IPS-NIHi7 (cell line): ENCODE measurements around the gene GRM8.
"Not testable (repeated sequence)": the region's sequence is repeated elsewhere in the genome, so short reads cannot be mapped to it uniquely, and the experiment has no call there.

ENCODE experiments used
- DNase-seq: peaks from one replicate; pipeline ENCODE4 v3.0.0; 2012; ENCODE audit warnings: mixed read lengths; ENCODE audit errors: extremely low spot score

The GRM8 gene

DNA sequence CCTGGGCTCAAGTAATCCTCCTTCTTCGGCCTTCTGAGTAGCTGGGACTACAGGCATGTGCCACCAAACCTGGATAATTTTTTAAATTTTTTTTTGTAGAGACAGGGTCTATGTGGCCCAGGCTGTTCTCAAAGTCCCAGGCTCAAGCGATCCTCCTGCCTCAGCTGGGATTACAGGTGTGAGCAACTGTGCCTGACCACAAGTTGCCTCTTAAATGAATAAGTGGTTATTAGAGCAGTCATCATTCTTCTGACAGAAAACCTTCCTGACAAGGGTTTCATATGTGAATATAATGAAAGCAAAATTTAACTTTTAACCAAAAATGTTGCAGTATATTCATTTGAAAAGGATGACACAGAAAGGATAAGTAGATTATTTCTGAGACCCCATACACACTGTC, 532.5 kb downstream of the GRM8 start:
- DNase-seq = no peak

DNA sequence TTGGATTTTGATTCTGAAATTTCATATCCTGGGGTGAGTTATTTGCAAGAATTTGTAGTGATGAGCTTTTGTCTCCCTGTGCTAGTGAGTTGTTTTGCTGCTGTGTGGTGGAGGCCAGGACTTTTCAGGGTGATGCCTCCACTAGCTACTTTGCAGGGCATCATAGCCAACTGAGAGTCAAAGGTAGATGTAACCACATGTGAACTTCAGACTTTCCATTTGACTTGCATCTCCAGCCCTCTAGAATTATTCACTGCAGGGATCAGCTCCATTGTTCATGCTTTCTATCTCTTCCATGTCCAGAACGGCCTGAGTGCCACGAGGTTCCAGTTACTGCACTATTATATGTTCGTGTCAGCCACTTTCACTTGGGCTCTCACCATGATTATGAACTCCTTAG, 534.3 kb downstream of the GRM8 start:
- DNase-seq = no peak

DNA sequence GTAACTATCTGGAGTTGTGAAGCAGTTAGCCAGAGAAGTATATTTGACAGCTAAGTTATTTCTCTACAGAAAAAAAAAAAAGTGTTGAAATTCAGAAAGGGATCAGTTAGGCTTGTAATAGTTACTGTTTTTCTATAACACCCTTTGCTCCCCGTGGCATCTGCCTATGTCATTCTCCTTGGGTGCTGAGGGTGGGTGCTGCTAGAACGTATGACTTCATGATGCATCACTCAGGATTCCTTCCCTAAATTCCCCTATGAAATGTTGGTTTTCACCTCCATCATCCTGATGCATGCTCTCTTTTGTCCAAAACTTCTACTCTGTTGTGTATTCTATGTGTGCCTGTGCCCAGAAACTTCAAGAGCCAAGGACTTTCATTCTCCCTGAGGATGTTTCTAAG, 536.4 kb downstream of the GRM8 start:
- no peak for DNase-seq

DNA sequence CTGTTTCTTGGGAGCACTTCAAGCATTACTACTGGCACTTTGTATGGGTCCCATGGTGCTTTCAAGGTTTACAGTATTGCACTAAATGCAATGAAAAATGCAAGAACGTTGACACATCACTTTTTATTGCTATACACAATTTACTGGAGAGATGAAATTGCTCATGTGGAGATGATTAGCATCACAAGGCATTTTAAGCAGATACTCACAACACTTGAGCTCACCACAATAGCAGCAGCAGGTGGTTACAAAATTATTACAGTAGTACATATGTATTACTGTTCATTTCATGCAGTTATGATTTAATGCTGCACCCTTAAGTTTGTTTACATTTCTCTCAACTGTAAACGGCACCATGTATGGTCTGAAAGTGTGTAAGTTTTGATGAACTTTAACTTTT, 537.7 kb downstream of the GRM8 start:
- no peak for DNase-seq

DNA sequence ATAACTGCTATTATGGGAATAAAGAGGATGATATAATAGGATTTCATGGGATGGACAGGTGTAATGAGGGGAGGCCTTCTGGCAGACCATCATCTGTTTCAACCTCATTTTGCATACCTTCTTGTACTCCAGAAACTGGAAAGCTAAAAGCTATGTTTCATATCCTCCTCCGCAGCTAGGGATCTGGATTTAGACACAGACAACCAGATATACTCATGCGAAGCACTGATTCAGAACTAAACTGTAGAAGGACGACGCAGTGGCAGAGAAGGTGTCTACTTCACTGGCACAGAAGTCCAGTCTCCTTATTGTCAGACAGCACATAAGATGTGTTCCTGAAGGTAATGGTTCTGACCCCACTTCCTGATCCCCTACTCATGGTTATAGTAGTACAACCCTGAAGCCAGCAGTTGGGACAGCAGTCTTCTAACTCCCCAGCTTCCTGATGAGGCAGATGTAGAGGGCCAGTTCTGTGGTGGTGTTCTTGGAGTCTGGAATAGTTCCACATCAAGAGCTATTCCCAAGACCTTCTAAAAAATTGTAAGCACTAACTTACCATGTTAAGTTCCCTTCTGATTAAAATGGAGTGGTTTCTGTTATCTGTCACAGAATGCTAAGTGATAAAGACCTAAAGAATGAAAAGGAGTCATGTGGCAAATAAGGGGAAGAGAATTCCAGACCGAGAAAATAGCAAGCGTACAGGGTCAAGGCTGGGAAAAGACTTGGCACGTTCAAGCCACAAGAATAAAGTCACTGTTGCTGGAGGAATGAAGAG, 550.3 kb downstream of the GRM8 start:
- no peak for DNase-seq

- DNase-seq = peak; percentile 71
Observed at GRCh38 chr7:126700807-126701604, 551.7 kb downstream of the GRM8 start.

- no peak for DNase-seq
Observed at GRCh38 chr7:126699707-126700106, 553.0 kb downstream of the GRM8 start.

DNA sequence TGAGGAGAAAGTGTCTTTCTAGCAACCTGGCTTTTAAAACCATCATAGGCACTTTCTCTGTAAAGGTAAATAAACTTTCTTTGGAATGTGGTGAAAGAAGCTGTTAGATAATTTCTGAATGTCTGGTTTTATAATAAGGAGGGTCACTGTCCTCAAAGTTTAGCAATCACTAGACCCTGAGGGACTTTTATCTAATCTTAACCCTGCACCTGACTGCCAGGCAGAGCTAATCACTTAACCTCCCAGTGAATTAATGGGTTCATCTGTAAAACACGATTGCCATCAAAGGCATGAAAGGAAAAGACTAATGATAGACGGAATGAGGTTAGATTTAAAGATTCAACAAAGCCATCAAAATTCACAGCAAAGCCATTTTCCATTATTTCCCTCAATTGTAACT, 553.8 kb downstream of the GRM8 start:
- DNase-seq = no peak

GRCh38 chr7:126698446-126698845, 554.3 kb downstream of the GRM8 start:
- no peak for DNase-seq

GRCh38 chr7:126696256-126697038, 556.3 kb downstream of the GRM8 start:
- no peak for DNase-seq

DNA sequence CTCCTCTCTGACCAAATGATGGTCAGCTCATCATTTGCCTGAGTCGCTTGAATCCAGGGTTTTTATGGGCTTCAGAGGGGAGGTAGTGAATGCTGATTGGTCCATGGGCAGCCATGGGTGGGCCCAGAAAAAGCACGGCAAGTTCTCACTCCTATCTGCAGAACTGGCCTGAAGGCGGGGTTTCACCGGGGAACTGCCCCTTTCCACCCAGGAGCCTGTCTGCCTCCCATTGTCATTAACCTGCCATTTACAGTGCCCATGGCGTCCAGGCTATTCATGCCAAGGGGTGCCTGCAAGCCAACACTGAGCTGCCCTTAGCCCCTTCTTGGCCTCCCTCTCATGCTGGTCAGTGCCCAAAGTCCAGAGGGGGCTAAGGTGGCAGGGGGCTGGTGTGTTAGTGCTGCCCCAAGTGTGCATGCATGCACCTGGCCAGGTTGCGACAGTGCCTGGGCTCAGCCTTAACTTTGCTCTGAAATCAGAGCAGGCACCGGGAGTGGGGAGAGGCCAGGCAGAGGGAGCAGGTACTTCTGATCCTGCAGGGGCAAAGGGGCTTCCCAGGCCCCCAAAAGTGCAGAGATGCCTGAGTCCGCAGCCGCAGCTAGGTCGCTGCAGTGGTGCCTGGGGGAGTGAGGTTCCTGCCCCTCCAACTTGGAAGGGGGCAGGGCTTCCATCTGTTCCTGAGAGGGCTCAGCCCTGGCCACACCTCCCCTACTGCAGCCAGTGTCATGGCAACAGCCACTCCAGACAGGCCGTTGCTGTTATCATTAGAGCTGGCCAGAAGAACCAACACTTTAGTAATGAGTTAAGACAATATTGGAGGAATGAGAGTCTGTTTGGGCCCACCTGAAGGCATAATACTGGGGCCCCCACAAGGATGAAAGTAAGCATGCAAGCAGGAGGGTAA, 561.6 kb downstream of the GRM8 start:
- DNase-seq = no peak

GRCh38 chr7:126690104-126690503, 562.6 kb downstream of the GRM8 start:
- DNase-seq = no peak

DNA sequence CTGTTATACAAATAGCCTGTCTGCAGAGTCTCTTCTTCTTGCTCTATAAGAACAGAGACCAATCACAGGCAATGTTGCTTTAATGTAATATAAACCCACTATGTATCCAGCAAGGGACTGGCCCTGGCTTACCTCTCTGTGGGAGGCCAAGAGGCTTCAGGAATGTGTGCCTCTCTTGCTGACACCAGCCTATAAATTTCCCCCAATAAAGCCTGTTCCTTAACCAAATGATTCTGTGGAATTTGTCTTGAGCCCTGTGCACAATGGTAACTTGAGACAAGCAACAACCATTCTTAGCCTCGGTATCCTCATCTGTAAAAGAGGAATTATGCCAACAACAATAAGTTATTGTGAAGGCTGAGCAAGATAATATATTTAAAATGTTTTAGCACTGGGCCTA, 563.7 kb downstream of the GRM8 start:
- no peak for DNase-seq

DNA sequence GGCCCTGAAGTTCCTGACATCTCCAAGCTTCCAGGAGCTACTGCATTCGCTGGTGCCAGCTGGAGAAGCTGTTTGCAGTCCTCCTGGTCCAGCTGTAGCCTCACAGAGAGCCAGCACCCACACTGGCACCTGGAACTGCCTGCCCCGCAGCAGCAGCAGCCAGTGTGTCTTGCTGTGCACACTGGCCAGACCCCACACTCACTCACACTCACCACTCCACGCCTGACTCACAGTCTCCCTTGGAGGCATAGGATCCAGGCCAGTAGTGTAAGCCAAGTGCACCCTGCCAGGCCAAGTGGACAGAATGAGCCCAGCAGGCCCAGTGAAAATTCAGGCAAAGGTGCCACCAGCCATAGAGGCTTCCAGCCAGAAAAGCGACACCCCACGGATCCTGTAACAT, 566.3 kb downstream of the GRM8 start:
- DNase-seq = no peak

- DNase-seq = no peak
Observed at GRCh38 chr7:126685596-126685995, 567.1 kb downstream of the GRM8 start.

DNA sequence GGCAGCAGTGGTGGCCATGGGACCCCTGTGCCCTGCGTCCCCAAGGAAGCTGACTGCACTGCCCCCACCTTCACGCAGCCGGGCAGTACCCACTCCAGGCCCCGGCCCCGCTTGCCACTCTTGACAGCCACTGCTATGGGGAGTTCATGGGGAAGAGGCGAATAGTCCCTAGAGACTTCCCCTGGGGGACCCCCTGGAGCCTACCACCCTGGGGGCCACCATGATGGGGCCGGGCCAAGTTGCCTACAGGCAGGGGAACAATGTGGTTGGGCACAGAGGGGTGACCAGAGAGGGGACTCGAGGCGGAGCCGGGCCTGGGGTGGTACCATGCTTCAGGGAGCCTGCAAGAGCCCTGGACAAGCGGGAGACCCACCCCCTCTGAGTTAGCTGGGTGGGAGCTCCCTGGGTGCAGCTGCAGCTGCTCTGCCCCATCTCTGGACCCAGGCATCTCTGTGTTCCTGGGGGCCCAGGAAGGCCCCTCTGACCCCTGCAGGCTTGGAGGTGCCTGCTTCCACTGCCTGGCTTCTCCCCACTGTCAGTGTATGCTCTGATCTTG, 567.6 kb downstream of the GRM8 start:
- DNase-seq = no peak

- DNase-seq = no peak
Observed at GRCh38 chr7:126682176-126682575, 570.6 kb downstream of the GRM8 start.

- not testable (repeated sequence) for DNase-seq
Observed at GRCh38 chr7:126668762-126669161, 584.0 kb downstream of the GRM8 start.

DNA sequence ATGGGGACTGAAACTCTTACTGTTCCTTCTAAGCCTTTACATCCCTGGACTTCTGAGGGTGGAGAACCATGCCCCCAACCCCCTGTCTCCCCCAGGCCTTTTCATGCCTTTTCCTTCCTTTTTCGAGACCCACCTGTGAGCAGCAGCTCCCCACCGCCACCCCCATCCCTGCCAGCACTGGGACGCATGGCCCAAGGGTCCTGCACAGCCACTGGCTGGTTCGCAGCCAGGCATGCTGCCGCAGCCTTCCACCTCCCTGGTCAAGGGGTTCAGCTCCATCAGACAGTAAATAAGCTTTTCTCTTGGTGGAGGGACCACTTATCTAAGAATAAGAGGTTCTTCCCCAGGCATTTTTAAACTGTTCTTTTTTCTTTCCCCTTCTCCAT, 584.4 kb downstream of the GRM8 start:
- DNase-seq = no peak

DNA sequence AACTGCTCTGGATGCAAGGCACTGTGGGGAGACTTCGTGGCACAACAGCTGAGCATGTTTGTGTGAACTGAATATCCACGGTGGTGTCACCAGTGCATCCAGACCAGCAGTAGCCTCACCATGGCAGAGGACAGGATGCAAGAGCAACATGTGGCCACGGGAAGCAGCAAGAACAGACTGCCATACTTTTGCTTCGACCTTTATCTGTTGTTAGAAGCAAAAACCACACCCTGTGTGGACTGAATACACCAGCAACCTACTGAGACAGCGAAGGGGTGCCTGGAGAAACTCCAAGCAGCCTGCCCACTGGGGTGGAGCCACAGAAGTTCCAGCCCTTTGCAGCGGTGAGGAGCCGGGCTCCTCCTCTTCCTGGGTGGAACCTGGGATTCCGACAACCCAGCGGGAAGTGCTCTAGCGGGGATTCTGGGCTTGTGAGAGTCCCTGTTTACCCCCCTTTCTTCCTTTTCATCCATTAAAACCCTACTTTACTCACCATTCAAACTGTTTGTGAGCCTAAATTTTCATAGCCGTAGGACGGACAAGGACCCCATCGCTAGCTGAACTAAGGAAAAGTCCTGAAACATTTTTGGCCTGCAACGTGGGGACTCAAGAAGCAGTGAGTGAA, 584.9 kb downstream of the GRM8 start:
- no peak for DNase-seq

DNA sequence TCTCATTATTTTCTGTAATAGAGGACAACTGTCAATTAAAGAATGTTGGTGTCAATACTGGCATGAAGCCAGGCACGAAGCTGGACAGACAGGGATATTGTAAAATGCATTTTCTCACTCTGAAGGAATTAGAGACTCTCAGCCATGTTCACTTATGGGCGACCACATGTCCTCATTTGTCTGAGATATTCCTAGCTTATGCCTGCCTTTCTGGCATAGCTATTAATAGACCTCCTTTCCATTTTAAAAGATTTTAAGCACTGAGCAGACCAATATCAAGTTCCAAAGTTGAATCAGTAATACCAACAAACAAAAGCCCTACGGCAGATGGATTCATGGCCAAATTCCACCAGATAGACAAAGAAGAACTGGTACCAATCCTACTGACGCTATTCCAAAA, 589.9 kb downstream of the GRM8 start:
- no peak for DNase-seq
